HEK293 (cell line): ENCODE data around the gene EHD1.

Experiments used
- CTCF ChIP-seq: fragments of 450-650 bp; formaldehyde crosslinking; IDR thresholded peaks from 2 replicates; pipeline ENCODE4 v1.5.1; 2016; ENCODE audit warnings: missing biosample characterization, missing genetic modification characterization
- ZBTB21 ChIP-seq: fragments of 450-650 bp; formaldehyde crosslinking; IDR thresholded peaks from 2 replicates; pipeline ENCODE4 v1.5.1; 2017; ENCODE audit warnings: missing biosample characterization, missing genetic modification characterization

- TF ChIP-seq ZBTB21 (tag by site-specific recombination) = no peak
- TF ChIP-seq CTCF = no peak
These were observed 26.5 kb downstream of the EHD1 start for GRCh38 chr11:64851831-64852351.
